Hematopoietic multipotent progenitor cell treated with erythropoietin and hydrocortisone succinate and interleukin-3 and kit ligand, for 17 days (in vitro differentiated cells): ENCODE measurements around the gene NINL.
"Not testable (repeated sequence)": the region's sequence is repeated elsewhere in the genome, so short reads cannot be mapped to it uniquely, and the experiment has no call there.

Experiments
- DNase-seq: peaks from one replicate; pipeline ENCODE4 v3.0.0-alpha.2; 2015; ENCODE audit warnings: low spot score

The NINL gene

DNA sequence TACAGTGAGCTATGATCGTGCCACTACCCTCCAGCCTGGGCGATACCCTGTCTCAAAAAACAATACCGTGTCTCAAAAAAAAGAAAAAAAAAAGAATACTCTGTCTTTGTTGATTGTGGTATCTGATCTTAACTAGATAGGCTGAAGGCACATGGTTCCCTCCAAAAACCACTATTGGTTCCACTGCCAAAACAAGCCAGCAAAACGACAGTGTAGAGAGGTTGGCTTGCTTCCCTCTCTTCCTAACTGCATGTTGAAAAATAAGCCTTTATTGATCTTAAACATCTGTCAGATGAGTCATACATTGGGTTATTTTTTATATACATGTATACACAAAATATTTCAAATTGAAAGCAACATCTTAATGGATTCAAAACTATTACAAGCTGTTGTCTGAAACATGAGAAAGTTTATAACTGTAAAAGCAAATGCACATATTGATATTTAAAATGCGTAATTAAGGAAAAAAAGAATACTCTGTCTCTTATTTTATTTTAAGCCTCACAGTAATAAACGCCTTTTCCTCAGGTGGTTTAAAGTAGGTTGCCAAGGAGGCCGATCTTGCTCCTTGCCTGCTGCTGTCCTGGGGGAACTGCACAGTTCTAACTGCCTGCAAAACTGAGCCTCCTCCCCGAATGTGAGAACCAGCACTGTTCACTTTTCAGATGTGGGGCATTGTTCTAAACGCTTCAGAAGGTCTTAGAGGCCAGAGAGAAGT, 7.0 kb upstream of the NINL start:
- no peak for DNase-seq

DNA sequence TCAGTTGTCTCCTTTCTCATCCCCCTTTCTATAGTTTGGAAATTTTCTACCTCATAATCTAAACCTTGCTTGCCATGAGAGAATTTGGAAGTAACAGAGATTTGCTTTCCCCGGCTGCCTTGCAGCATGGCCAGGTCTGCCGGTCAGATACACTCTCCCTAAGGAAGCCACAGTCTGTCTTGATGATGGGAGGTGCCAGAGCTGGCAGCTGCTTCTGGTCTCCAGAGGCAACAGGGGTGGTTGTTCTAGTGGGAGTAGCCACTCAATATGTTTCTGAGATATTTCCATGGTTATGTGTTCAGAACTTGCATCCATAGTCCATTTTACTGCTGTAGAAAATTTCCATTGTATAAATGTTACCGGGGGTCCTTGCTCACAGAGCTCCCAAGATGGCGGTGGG, 5.4 kb upstream of the NINL start:
- DNase-seq = not testable (repeated sequence)

DNA sequence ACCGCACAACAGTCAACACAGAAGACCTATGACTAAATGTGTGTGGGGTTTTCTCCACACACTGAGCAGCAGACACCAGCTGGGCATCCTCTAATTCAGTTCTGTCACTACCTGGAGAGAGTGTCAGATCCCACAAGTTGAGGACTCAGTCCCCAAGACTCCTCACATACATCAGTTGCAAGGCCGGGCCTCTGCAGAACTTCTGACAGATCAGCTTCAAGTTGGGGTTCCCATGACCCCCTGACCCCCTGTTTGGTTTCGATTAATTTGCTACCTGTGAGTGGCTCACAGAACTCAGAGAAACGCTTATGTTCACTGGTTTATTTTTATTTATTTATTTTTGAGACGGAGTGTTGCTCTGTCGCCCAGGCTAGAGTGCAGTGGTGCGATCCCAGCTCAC, 3.2 kb upstream of the NINL start:
- no peak for DNase-seq

DNA sequence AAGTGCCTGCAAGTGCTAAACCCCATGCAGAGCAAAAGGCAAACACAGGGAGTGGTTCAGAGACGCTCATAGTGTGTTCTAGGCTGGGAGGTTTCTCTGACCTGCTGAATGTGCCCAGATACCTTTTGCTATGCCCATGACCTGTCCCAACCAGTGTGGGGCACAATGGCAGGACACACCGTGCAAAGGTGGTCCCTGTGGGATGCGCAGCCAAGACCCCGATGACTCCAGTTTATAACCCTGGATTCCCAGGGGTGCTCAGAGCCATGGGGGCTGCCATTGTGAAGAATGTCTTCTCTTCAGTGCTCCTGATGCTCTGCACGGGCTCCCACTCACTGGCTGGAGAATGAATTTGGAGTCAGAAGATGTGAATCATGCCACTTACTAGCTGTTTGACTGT, 2.2 kb upstream of the NINL start:
- no peak for DNase-seq

DNA sequence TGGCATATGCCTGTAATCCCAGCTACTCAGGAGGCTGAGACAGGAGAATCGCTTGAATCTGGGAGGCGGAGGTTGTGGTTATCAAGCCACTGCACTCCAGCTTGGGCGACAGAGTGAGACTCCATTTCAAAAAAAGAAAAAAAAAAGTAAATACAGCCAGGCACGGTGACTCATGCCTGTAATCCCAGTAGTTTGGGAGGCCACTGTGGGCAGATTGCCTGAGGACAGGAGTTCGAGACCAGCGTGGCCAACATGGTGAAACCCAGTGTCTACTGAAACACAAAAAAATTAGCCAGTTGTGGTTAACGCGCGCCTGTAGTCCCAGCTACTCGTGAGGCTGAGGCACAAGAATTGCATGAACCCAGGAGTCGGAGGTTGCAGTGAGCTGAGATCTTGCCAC, 1.5 kb upstream of the NINL start:
- DNase-seq = no peak

DNA sequence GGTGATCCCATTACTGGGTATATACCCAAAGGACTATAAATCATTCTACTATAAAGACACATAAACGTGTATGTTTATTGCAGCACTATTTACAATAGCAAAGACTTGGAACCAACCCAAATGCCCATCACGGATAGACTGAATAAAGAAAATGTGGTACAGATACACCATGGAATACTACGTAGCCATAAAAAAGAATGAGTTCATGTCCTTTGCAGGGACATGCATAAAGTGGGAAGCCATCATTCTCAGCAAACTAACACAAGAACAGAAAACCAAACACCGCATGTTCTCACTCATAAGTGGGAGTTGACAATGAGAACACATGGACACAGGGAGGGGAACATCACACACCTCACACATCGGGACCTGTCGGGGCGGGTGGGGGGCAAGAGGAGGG, 1.7 kb downstream of the NINL start:
- not testable (repeated sequence) for DNase-seq

DNA sequence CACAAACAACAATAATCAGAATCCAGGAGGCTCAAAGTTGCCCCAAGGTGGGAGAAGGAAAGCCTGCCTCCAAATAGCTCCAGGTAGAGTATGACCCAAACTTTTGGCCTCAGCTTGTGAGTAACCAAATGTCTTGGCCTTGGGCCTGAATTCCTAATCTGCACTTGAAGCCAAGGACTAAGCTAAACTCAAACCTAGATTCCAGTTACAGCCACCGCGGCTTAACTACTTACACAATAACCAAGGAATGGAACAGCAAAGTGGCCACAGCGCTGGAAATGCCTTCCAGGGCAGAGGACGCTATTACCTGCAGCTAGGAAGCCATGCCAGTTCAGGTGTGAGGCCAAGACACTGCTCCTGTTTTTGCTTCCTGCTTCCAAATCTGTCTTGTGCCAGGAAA, 4.6 kb downstream of the NINL start:
- no peak for DNase-seq

DNA sequence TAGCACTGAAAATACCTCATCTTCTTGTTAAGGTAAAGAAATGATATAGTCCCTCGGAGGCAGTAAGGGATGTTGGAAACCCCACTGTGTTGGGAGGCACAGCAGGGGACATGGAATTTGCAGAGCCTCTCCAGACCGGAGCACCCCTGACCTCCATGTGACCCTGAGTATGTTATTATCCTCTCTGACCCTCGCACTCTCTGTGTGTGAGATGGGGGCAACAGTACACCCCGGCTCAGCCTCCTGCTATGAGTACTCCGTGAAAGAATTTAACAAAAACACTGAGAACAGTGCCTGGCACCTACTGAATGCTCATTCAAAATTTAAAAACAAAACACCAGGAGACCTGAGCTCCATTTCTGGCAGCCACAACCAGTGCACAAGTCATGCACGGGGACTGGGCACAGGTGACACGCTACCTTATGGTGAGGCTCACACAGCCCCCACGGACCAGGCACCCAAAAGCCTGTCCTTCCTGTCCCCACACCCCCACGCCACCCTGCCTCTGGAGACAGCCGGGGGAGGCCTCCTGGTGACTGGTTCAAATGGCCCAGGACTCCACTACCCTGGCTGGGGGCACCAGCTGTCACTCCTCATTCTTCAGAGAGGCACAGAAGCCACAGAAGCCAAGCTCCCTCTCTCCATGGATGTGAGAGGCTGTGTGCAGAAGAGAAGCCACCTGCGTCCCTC, 6.1 kb downstream of the NINL start:
- DNase-seq = no peak

DNA sequence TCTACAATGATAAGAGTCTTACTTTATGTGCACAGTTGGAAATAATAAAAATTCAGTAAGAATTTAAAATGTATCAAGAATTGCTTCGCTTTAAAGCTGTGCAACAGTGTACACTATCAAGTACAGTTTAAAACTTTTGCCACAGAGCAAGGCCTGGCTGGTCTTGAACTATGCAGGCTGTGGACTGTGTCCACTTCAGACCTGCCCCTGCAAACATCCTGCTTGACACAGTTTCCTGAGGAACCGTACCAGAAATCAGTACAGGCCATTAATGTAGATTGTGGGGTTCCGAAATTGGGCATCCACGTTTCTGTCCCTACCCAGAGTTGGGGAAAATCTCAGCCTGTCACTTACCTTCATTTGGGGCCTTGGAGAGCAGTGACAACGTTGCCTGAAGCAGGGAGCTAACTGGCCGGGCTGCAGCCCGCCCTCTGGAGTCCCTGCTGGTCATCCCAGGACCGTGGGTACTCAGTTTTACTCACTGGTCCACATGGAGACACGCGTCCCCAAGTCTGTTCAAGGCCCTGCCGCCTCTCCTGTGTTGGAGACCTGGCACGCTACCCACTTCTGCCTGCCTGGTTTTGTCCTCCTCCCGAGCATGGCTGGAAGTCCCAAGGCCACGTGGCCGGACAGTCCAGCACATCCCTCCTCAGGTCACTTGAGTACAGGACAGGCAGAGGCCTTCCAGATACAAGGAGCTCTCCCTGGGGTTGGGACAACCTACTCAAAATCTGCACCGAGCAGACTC, 8.4 kb downstream of the NINL start:
- no peak for DNase-seq

DNA sequence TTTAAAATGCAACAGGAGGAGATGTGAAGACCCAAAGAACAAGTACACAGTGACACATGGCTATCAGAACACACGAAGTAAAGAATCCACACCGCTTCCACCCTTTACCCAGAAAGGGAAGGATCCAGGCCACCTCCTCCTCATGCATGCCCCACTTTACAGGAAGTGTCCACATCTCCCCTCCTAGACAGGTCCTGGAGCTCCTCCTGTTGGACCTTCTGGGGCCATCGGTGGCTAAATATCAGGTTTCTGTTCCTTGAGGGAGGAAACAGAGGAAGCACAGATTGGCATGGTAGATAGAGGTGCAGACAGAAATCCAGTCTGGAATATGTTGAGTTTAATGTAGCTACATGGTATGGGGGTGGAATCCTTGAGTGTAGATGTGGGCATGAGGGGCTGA, 10.9 kb downstream of the NINL start:
- no peak for DNase-seq

DNA sequence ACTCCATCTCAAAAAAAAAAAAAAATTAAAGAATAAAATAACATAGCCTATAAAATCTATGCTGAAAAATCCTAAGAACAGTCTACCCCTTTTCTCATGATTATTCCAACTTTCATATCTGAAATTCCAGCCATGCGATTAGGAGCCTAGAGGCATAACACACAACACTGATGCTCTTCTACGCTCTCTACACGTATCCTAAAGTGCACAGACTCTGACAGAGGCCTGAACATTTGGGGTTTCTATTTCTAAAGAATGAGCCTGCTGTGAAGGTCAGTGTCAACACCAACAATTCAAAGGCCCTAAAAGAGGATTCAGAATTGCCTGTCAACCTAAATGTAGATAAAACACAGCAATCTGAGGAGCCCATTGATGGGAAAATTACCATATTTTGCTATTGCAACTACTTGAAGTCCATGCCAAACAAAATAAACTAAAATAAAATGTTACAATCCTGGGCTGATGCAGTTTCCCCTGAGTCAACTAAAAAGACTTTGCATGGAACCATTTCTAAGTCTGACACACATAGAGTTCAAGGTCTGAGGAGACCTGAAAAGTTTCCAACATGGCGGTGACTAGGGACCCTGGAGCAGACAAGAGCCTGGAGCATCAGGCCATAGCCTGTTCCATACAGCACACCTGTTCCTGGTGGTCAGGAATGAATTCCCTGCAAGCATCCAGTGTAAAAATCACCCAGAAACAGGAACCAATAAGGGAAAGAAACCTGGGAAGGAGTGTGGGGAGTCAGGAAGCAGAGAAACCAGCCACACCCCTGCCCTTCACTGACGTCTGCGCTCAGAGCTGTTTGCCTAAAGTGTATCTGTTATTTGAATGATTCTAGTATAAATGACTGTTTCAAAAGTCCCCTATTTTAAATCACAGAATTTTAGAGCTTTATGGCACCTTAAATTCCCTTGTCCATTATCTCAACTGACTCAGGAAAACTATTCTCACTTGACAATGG, 11.8 kb downstream of the NINL start:
- no peak for DNase-seq

DNA sequence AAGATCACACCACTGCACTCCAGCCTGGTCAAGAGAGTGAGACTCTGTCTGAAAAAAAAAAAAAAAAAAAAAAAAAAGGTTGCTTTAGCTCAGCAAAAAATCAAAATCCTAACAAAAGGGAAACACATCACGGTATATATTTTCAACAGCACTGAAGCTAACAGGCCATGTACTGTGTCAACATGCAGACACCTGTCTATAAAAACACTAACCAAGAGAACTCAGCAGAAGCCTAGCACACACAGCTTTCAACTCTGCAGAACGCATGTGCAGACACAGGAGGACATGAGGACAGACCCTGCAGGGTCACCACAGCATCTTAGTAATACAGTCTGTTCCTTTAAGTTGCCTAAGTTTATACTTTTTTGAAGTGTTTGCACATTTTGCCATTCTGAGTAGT, 13.5 kb downstream of the NINL start:
- no peak for DNase-seq

DNA sequence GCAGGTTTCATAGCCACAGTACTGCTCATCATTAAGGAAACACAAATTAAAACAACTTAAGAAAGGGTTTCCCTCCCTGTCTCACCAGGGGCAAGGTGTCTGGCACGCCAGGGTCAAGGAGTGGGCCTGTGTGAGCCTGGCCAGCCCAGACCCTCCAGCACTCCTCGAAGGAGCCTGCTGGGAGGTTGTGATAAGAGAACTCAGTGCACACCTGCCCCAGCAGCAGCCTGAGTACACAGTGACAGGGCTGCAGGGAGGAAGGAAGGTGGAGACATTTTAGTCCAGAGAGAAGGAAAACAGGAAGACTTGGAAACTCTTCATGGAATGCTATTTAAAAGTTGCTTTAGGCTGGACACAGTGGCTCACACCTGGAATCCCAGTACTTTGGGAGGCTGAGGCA, 14.1 kb downstream of the NINL start:
- no peak for DNase-seq

DNA sequence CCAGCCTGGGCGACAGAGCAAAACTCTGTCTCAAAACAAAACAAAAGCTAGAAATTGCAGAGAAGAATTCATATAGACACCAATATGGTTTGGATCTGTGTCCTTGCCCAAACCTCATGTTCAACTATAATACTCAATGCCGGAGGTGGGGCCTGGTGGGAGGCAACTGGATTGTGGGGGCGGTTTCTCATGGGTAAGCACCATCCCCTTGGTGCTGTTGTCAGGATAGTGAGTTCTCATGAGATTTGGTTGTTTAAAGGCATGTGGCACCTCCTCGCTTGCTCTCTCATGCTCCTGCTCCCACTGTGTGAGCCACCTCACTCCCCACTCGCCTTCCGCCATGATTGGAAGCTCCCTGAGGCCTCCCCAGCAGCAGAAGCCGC, 15.2 kb downstream of the NINL start:
- DNase-seq = no peak

DNA sequence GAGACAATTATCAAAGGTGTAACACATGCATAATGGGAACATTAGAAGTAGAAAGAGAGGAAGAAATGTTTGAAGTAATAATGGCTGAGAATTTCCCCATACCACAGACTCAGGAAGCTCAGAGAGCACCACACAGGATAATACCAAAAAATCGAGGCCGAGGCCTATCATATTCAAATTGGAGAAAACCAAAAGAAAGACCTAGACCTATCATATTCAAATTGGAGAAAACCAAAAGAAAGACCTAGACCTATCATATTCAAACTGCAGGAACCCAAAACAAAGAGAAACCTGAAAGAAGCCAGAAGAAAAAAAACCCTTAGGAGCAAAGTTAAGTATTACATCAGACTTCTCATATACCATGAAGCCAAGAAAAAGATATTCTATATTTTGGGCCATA, 18.0 kb downstream of the NINL start:
- DNase-seq = no peak

DNA sequence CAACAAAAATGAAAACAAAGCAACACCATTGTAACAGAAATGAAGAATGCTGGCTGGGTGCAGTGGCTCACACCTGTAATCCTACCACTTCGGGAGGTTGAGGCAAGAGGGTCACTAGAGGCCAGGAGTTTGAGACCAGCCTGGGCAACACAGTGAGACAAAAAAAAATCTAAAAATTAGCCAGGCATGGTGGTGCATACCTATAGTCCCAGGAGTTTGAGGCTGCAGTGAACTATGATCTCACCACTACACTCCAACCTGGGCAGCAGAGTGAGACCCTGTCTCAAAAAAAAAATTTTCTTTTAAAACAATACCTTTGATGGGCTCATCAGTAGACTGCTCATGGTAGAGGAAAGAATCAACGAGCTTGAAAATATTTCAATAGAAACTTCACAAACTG, 18.5 kb downstream of the NINL start:
- no peak for DNase-seq

DNA sequence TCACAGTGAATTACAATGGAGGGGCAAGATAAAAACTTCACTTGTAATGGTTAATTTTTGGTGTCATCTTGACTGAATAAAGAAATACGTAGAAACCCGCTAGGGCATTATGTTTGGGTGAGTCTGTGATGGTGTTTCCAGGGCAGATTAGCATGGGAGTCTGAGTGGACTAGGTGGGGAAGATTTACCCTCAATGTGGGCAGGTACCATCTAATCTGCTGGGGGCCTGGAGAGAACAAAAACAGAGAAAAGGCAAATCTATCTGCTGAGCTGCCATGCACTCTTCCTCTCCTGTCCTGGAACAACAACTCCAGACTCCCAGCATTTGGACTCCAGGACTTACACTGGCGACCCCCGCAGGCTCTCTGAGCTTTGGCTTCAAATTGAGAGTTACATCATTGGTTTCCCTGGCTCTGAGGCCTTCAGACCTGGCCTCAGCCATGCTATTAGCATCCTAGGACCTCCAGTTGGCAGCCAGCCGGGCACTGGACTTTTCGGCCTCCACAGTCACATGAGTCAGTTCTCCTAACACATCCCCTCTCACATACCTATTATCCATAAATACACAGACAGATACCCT, 19.7 kb downstream of the NINL start:
- DNase-seq = no peak

DNA sequence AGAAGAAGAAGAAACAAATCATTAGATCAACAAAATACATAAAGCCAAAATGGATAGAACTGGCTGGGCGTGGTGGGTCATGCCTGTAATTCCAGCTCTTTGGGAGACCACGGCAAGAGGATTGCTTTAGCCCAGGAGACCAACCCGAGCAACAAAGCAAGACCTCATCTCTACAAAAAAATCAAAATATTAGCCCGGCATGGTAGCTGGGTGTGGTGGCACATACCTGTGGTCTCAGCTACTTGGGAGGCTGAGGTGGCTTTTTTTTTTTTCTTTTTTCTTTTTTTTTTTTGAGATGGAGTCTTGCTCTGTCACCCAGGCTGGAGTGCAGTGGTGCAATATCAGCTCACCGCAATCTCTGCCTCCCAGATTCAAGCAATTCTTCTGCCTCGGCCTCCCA, 21.5 kb downstream of the NINL start:
- DNase-seq = no peak

DNA sequence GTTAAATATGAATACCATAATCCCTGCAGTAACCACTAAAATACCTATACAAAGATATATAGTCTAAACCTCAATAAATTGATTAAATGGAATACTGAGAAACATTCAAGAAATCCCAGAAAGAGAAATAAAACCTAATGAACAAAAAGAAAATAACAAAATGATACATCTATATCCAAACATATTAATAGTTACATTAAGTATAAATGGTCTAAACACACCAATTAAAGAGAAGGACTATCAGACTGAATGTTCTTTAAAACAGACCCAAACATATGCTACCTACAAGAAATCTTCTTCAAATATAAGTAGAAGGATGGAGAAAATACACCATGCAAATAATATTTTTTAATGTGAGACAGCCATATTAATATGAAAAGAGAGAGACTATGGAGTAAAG, 22.0 kb downstream of the NINL start:
- DNase-seq = no peak

DNA sequence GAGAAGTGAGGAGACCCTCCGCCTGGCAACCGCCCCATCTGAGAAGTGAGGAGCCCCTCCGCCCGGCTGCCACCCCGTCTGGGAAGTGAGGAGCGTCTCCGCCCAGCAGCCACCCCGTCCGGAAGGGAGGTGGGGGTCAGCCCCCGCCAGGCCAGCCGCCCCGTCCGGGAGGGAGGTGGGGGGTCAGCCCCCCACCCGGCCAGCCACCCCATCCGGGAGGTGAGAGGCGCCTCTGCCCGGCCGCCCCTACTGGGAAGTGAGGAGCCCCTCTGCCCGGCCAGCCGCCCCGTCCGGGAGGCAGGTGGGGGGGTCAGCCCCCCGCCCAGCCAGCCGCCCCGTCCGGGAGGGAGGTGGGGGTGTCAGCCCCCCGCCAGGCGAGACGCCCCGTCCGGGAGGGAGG, 23.6 kb downstream of the NINL start:
- DNase-seq = not testable (repeated sequence)

DNA sequence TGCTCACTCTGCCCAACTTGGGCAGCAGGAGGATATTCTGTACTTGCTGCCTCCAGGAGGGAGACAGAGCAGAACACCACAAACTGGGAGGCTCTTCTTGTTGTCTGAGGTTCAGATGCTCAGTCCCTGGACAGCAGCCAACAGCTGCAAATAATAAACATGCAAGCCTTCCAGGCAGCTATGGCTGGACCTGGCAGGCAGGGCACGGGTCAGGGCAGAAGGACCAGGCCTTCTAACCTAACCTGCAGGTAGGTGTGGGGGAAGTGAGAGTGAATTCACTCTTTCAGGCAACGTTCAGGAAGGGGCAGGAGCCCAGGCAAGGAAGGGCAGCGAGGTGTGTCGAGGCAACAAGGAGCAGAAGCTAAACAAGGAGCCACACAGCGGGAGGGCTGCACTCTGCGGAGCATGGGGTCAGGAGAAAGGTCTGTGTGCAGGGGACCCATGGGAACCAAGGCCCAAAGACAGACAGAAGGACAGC, 31.5 kb downstream of the NINL start:
- no peak for DNase-seq

DNA sequence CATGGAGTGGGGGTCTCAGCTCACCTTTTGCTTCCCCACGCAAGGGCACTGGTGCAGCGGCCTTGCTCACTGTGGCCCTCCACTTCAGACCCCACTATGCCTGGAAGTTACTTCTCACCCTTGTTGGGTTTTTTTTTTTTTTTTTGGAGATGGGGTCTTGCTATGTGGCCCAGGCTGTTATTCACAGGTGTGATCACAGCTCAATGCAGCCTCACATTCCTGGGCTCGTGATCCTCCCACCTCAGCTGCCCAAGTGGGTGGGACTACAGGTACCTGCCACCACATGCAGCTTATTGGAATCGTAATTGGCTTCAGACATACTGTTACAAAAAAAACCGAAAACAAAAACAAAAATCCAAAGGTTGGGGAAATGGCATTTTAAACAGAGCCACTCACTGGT, 32.4 kb downstream of the NINL start:
- no peak for DNase-seq
